ENCODE data around the gene OR6V1. TPM values are rescaled to one million over a fixed set of nuclear protein-coding genes. Genes with fewer than 3 reads are reported as not detected.
A peak's percentile ranks its signal among the peaks of the same experiment; 100 is the strongest.

OR6V1 gene
- total RNA-seq, 2 experiments from 2014 or later = not detected

DNA sequence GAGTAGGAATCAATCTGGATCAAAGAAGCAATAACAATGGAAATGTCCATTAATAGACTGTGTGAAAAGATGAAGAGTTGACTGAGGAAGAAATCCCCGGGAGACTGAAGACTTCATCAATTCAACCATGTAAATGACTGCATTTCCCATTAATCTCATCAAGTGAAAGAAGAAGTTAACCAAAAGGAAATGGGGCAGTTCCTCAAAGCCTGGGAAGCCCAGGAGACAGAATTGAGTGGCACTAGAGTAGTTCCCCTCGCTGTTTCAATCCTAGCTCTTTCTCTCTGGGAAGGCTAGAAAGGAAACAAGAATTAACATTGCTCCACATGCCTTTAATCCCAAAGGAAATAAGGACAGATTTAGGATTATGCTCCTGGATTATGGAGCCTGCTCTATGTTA, 4.8 kb upstream of the OR6V1 start:
- TF ChIP-seq EZH2phosphoT487 (IDR thresholded peaks at IDR 0.05; ENCODE audit: borderline replicate concordance, low read depth, low read length) = no peak
- TF ChIP-seq, protein P1, sequence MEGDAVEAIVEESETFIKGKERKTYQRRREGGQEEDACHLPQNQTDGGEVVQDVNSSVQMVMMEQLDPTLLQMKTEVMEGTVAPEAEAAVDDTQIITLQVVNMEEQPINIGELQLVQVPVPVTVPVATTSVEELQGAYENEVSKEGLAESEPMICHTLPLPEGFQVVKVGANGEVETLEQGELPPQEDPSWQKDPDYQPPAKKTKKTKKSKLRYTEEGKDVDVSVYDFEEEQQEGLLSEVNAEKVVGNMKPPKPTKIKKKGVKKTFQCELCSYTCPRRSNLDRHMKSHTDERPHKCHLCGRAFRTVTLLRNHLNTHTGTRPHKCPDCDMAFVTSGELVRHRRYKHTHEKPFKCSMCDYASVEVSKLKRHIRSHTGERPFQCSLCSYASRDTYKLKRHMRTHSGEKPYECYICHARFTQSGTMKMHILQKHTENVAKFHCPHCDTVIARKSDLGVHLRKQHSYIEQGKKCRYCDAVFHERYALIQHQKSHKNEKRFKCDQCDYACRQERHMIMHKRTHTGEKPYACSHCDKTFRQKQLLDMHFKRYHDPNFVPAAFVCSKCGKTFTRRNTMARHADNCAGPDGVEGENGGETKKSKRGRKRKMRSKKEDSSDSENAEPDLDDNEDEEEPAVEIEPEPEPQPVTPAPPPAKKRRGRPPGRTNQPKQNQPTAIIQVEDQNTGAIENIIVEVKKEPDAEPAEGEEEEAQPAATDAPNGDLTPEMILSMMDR (conservative IDR thresholded peaks at IDR 0.05; ENCODE audit: low read length) = no peak
- H3K4me2 ChIP-seq (ENCODE audit: low read length) = no peak overlapping the region
- peaks cover 7% of the 10 kb centered on the region for H3K4me1 ChIP-seq (ENCODE audit: insufficient read depth, low read length, poor library complexity, severe bottlenecking)
- ChIA-PET POLR2A (interaction anchor here (1.1 kb wide), 1 partner anchor 9 kb away, joined by 5 read pairs; no protein-coding TSS in a partner anchor), CTCF (ENCODE audit: unreplicated experiment) (no interaction called here)
- no peak overlapping the region for H3K4me3 ChIP-seq (ENCODE audit: low read depth, low read length, poor library complexity, severe bottlenecking)
- DNase-seq (ENCODE audit: low spot score) = no peak
- H4K20me1 ChIP-seq (ENCODE audit: insufficient read depth, low read length) = no peaks in the 10 kb centered on the region
- H3K79me2 ChIP-seq (ENCODE audit: insufficient read depth, low read depth, low read length) = no peaks in the 10 kb centered on the region
- H3K9me2 ChIP-seq (ENCODE audit: insufficient read depth, low read length) = no peaks in the 10 kb centered on the region
- no peaks in the 10 kb centered on the region for H3K36me3 ChIP-seq (ENCODE audit: insufficient read depth, low read length)
- no peak overlapping the region for H3K27ac ChIP-seq (ENCODE audit: low read depth, low read length, poor library complexity, severe bottlenecking)
- intact Hi-C loops (cut with micrococcal nuclease; ENCODE audit: unreplicated experiment) = no loop called here
- H2AFZ ChIP-seq (ENCODE audit: low read length) = no peak overlapping the region
- no TSS peak for BruUV-seq (replicated peaks)
- no peaks in the 10 kb centered on the region for H3K9me3 ChIP-seq (ENCODE audit: low read length)

DNA sequence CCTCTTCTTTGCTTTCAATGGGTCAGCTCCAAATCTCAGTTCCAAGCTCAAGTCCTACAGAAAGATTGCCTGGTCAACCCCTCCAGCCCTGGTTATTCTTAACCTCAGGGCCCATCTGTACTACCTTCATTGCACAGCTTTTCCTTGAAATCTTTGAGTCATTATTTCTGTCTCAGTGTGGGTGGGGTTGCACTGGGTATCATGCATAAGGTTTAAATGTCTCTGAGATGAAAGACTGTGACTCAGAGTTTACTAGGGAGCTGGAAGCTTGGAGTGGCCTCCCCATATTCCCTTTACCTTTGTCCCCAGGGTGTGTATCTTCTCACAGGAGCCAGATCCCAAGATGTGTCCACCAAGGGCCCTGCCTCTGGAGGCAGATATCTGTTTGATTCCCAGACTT, 3.3 kb upstream of the OR6V1 start:
- no peak overlapping the region for H3K4me3 ChIP-seq (ENCODE audit: low read depth, low read length, poor library complexity, severe bottlenecking)
- H3K9me2 ChIP-seq (ENCODE audit: insufficient read depth, low read length) = no peaks in the 10 kb centered on the region
- H3K36me3 ChIP-seq (ENCODE audit: insufficient read depth, low read length) = no peaks in the 10 kb centered on the region
- H2AFZ ChIP-seq (ENCODE audit: low read length) = no peak overlapping the region
- DNase-seq (ENCODE audit: low spot score) = no peak
- no peaks in the 10 kb centered on the region for H3K9me3 ChIP-seq (ENCODE audit: low read length)
- no peak for TF ChIP-seq EZH2phosphoT487 (IDR thresholded peaks at IDR 0.05; ENCODE audit: borderline replicate concordance, low read depth, low read length)
- TF ChIP-seq, protein P1 (conservative IDR thresholded peaks at IDR 0.05; ENCODE audit: low read length) = no peak
- POLR2A ChIA-PET = interaction anchor here (0.5 kb wide), 1 partner anchor 44 kb away, joined by 4 read pairs; no protein-coding TSS in a partner anchor
- H3K4me2 ChIP-seq (ENCODE audit: low read length) = peak overlapping the region; percentile 11; the same call in 1 of the 2 replicates
- no peaks in the 10 kb centered on the region for H3K79me2 ChIP-seq (ENCODE audit: insufficient read depth, low read depth, low read length)
- BruUV-seq (replicated peaks) = no TSS peak
- intact Hi-C loops (cut with micrococcal nuclease; ENCODE audit: unreplicated experiment) = no loop called here
- no peaks in the 10 kb centered on the region for H4K20me1 ChIP-seq (ENCODE audit: insufficient read depth, low read length)
- peaks cover 7% of the 10 kb centered on the region for H3K4me1 ChIP-seq (ENCODE audit: insufficient read depth, low read length, poor library complexity, severe bottlenecking)
- CTCF ChIA-PET (ENCODE audit: unreplicated experiment) = interaction anchor here (1.0 kb wide), 1 partner anchor 33 kb away, joined by 3 read pairs; no protein-coding TSS in a partner anchor
- H3K27ac ChIP-seq (ENCODE audit: low read depth, low read length, poor library complexity, severe bottlenecking) = no peak overlapping the region

DNA sequence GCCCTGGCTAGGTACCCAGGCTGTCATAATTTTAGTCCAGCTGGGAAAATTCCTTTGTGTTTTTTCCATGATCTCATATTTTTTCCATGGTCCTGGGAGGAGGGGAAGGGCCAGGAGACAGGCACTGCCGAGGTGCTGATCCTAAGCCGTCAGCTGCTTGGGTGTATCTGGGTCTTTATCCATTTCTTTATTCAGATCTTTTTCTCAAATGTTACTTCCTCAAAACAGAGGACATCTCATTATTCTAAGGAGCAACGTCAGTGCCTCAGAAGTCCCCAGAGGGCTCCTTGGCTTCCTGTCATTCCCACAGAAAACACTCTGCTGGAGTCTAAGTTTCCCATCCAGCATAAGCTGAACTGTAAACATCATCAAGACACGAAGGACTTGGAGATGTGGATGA, 2.8 kb upstream of the OR6V1 start:
- TF ChIP-seq, protein P1 (conservative IDR thresholded peaks at IDR 0.05; ENCODE audit: low read length) = no peak
- no peak for TF ChIP-seq EZH2phosphoT487 (IDR thresholded peaks at IDR 0.05; ENCODE audit: borderline replicate concordance, low read depth, low read length)
- Histone ChIP-seq H3K36me3 (ENCODE audit: insufficient read depth, low read length) (no peaks in the 10 kb centered on the region), H2AFZ (ENCODE audit: low read length) (no peak overlapping the region), H4K20me1 (ENCODE audit: insufficient read depth, low read length) (no peaks in the 10 kb centered on the region), H3K4me1 (ENCODE audit: insufficient read depth, low read length, poor library complexity, severe bottlenecking) (peaks cover 7% of the 10 kb centered on the region), H3K4me2 (ENCODE audit: low read length) (peak overlapping the region; percentile 11; the same call in 1 of the 2 replicates), H3K4me3 (ENCODE audit: low read depth, low read length, poor library complexity, severe bottlenecking) (no peak overlapping the region), H3K79me2 (ENCODE audit: insufficient read depth, low read depth, low read length) (no peaks in the 10 kb centered on the region), H3K9me3 (ENCODE audit: low read length) (no peaks in the 10 kb centered on the region), H3K27ac (ENCODE audit: low read depth, low read length, poor library complexity, severe bottlenecking) (no peak overlapping the region), H3K9me2 (ENCODE audit: insufficient read depth, low read length) (no peaks in the 10 kb centered on the region)
- ChIA-PET POLR2A (interaction anchor here (0.5 kb wide), 1 partner anchor 45 kb away, joined by 4 read pairs; no protein-coding TSS in a partner anchor), CTCF (ENCODE audit: unreplicated experiment) (interaction anchor here (1.0 kb wide), 1 partner anchor 33 kb away, joined by 3 read pairs; no protein-coding TSS in a partner anchor)
- no peak for DNase-seq (ENCODE audit: low spot score)
- BruUV-seq (replicated peaks) = no TSS peak
- intact Hi-C loops (cut with micrococcal nuclease; ENCODE audit: unreplicated experiment) = no loop called here
